Body of pancreas (tissue), 4 donors: ENCODE measurements around the gene LAMA4. TPM values are rescaled to one million over a fixed set of nuclear protein-coding genes. Genes with fewer than 3 reads are reported as not detected.
A peak's percentile ranks its signal among the peaks of the same experiment; 100 is the strongest.

ENCODE experiments used
- ATAC-seq: fragments of 150-250 bp; one replicate; pipeline ENCODE4 v1.9.1; 2016
- DNase-seq, 4 donors: peaks; one replicate each; pipeline ENCODE4 v3.0.0-alpha.2; 2019
- H3K27ac ChIP-seq, 4 donors: fragments of 200-600 bp; sonication (generic); 1 replicate in 3 of 4; 2 replicates in 1 of 4; pipeline versions ENCODE4 v1.5.1 to v1.6.1; 2016 to 2019; ENCODE audit warnings: mild to moderate bottlenecking in 1 of 4, mixed read lengths in 1 of 4, moderate library complexity in 1 of 4
- H3K27me3 ChIP-seq, 2 donors: fragments of 200-600 bp; sonication (generic); one replicate each; pipeline ENCODE4 v1.6.0; 2016; ENCODE audit warnings: mild to moderate bottlenecking in 1 of 2
- H3K36me3 ChIP-seq, 2 donors: fragments of 200-600 bp; sonication (generic); replicated peaks in 1 of 2; 2 replicates each; pipeline ENCODE4 v1.5.1; 2016; ENCODE audit warnings: low read depth in 2 of 2; ENCODE audit not compliant: insufficient read depth in 1 of 2
- H3K4me1 ChIP-seq: fragments of 200-600 bp; sonication (generic); one replicate; pipeline ENCODE4 v1.6.0; 2016
- H3K4me3 ChIP-seq, 2 donors: fragments of 200-600 bp; sonication (generic); 1 replicate in 1 of 2; 2 replicates in 1 of 2; pipeline ENCODE4 v1.5.1; 2016 to 2019
- H3K9me3 ChIP-seq, 3 donors: fragments of 200-600 bp; sonication (generic); 1 replicate in 2 of 3; 2 replicates in 1 of 3; pipeline ENCODE4 v1.5.1; 2016
- CTCF ChIP-seq, 7 experiments: fragments of 450-650 bp in 4 of 7; fragments of 200-600 bp in 3 of 7; sonication (generic) in 3 of 7; IDR thresholded peaks; one replicate each; pipeline ENCODE4 v1.5.1; 2016 to 2019; ENCODE audit warnings: antibody characterized with exemption in 7 of 7
- POLR2A ChIP-seq, 3 donors: fragments of 450-650 bp; IDR thresholded peaks; one replicate each; pipeline ENCODE4 v1.6.1; 2016; ENCODE audit warnings: antibody characterized with exemption in 3 of 3, mild to moderate bottlenecking in 2 of 3
- WGBS, 2 donors: methylation state at CpG; one replicate each; pipeline ENCODE4 v1.1.5; 2017; 5-methylcytosine and 5-hydroxymethylcytosine counted together
- intact Hi-C: fragments of 100-400 bp; cut with DNase I; formaldehyde crosslinking; loops from one replicate; pipeline ENCODE4 v1.15.1; 2023
- total RNA-seq, 2 donors: library from RNA; depleted of rRNA; stranded (reverse); fragments of >200 nt; gene quantifications; one replicate each; pipeline ENCODE4 v1.1.0, GENCODE V29; 2016

Gene LAMA4
- total RNA-seq, 2 donors from 2014 or later, result 10.6 to 27.0 TPM

- no peaks in the 10 kb centered on the region for H3K36me3 ChIP-seq
- H3K4me1 ChIP-seq, result peaks cover 6% of the 10 kb centered on the region
- no peak overlapping the region for H3K27ac ChIP-seq
- TF ChIP-seq POLR2A (IDR thresholded peaks at IDR 0.05), result no peak
- TF ChIP-seq CTCF (IDR thresholded peaks at IDR 0.05), result no peak
- H3K4me3 ChIP-seq, result no peak overlapping the region
- H3K9me3 ChIP-seq, result no peaks in the 10 kb centered on the region
- DNase-seq (no peak), ATAC-seq (peak; percentile 41)
- intact Hi-C loops, result no loop called here
- WGBS, 2 donors, result 69% methylated on average over 4 of the region's 4 CpGs
- no peaks in the 10 kb centered on the region for H3K27me3 ChIP-seq
These were observed 17.3 kb downstream of the LAMA4 start for GRCh38 chr6:112237066-112237465.

GRCh38 chr6:112235956-112236355 is 18.4 kb downstream of the LAMA4 start:
- Histone ChIP-seq H3K27ac (no peak overlapping the region), H3K9me3 (no peaks in the 10 kb centered on the region), H3K36me3 (no peaks in the 10 kb centered on the region), H3K27me3 (no peaks in the 10 kb centered on the region), H3K4me1 (peaks cover 6% of the 10 kb centered on the region), H3K4me3 (no peak overlapping the region)
- DNase-seq, result peak in 1 of 4 donors; percentile 18
- WGBS, 2 donors, result 76 to 78% methylated on average over 5 of the region's 5 CpGs
- intact Hi-C loops, result no loop called here
- ATAC-seq, result peak; percentile 52
- TF ChIP-seq POLR2A (IDR thresholded peaks at IDR 0.05), result no peak
- no peak for TF ChIP-seq CTCF (IDR thresholded peaks at IDR 0.05)

- H3K4me3 ChIP-seq, result no peak overlapping the region
- H3K36me3 ChIP-seq, result no peaks in the 10 kb centered on the region
- H3K27me3 ChIP-seq, result no peaks in the 10 kb centered on the region
- TF ChIP-seq POLR2A (IDR thresholded peaks at IDR 0.05), result no peak
- no peak for TF ChIP-seq CTCF (IDR thresholded peaks at IDR 0.05)
- no peaks in the 10 kb centered on the region for H3K9me3 ChIP-seq
- H3K4me1 ChIP-seq, result peaks cover 6% of the 10 kb centered on the region
- intact Hi-C loops, result no loop called here
- ATAC-seq, result no peak
- no peak overlapping the region for H3K27ac ChIP-seq
- 55 to 64% methylated on average over 5 of the region's 5 CpGs for WGBS, 2 donors
- no peak for DNase-seq
These were observed 19.8 kb downstream of the LAMA4 start for GRCh38 chr6:112234601-112235000.

- ATAC-seq, result no peak
- no peak for DNase-seq
- no peaks in the 10 kb centered on the region for H3K9me3 ChIP-seq
- H3K4me1 ChIP-seq, result peaks cover 6% of the 10 kb centered on the region
- no peak overlapping the region for H3K4me3 ChIP-seq
- no peaks in the 10 kb centered on the region for H3K36me3 ChIP-seq
- TF ChIP-seq CTCF (IDR thresholded peaks at IDR 0.05) (no peak), POLR2A (IDR thresholded peaks at IDR 0.05) (no peak)
- H3K27ac ChIP-seq, result peak overlapping the region in 1 of 4 donors; percentile 6
- no peaks in the 10 kb centered on the region for H3K27me3 ChIP-seq
- WGBS, 2 donors, result 75 to 79% methylated on average over 3 of the region's 3 CpGs
- intact Hi-C loops, result no loop called here
These were observed 20.5 kb downstream of the LAMA4 start for GRCh38 chr6:112233847-112234246.

GRCh38 chr6:112232845-112233256 is 21.5 kb downstream of the LAMA4 start:
- DNase-seq (no peak), ATAC-seq (no peak)
- H3K4me1 ChIP-seq, result peaks cover 6% of the 10 kb centered on the region
- H3K36me3 ChIP-seq, result no peaks in the 10 kb centered on the region
- intact Hi-C loops, result no loop called here
- TF ChIP-seq POLR2A (IDR thresholded peaks at IDR 0.05) (no peak), CTCF (IDR thresholded peaks at IDR 0.05) (no peak)
- H3K4me3 ChIP-seq, result no peak overlapping the region
- H3K27me3 ChIP-seq, result no peaks in the 10 kb centered on the region
- no peaks in the 10 kb centered on the region for H3K9me3 ChIP-seq
- 10 to 14% methylated on average over 5 of the region's 5 CpGs for WGBS, 2 donors
- peak overlapping the region in 1 of 4 donors; percentile 6 for H3K27ac ChIP-seq
